Measurements from ENCODE around the gene HNRNPUL1. TPM values are rescaled to one million over a fixed set of nuclear protein-coding genes. Genes with fewer than 3 reads are reported as not detected.

HNRNPUL1 gene
- total RNA-seq, 1 experiment from 2014 or later, result 315 TPM

DNA sequence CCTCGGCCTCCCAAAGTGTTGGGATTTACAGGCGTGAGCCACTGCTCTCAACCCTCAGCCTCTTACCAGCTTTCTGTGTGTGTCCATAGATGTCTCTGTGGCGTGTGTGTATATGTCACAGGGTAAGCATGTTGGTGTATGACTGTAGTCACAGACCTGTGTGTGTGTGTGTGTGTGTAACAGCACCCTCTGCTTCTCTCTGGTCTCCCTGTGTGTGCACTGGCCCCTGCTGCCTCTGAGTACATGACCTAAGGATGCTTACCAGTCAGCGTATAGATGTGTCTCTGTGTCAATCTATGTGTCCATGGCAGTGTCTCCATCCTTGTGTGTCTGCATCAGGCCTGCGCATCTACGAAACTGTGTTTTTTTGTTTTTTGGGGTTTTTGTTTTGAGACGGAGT is 39.5 kb upstream of the HNRNPUL1 start:
- Mint-ChIP-seq H3K36me3 (ENCODE audit: insufficient read depth in 1 of 3, low read depth in 3 of 3) (peaks cover 12 to 23% (median 15%) of the 10 kb centered on the region in 3 experiments), H3K4me3 (no peak overlapping the region), H3K4me1 (peaks cover 47 to 52% of the 10 kb centered on the region in 2 experiments), H3K27me3 (ENCODE audit: low read depth) (peaks cover 6% of the 10 kb centered on the region), H3K9me3 (no peaks in the 10 kb centered on the region; a peak in 2 of 5 replicates), H3K27ac (peak overlapping the region; percentile 37 to 75 (median 41); a peak in 3 of 7 replicates)
- peaks cover 9% of the 10 kb centered on the region for H3K23me2 ChIP-seq (ENCODE audit: insufficient read length, low read depth, low read length, poor library complexity, severe bottlenecking)
- H3K9ac ChIP-seq (ENCODE audit: extremely low read depth, insufficient read length, low read length), result no peak overlapping the region
- H3K4me1 ChIP-seq (ENCODE audit: insufficient read depth, low read length), result peaks cover 5% of the 10 kb centered on the region; the same call in 1 of the 2 replicates
- H2BK12ac ChIP-seq (ENCODE audit: insufficient read length, low read depth, low read length), result no peak overlapping the region
- no peak overlapping the region for H4K5ac ChIP-seq (ENCODE audit: insufficient read length, low read depth, low read length)
- no peak for DNase-seq
- no peaks in the 10 kb centered on the region for H3K79me1 ChIP-seq (ENCODE audit: insufficient read depth, low read depth, low read length, poor library complexity, severe bottlenecking)
- H3K27me3 ChIP-seq (ENCODE audit: insufficient read depth, low read length), result no peaks in the 10 kb centered on the region
- TF ChIP-seq, protein P1, sequence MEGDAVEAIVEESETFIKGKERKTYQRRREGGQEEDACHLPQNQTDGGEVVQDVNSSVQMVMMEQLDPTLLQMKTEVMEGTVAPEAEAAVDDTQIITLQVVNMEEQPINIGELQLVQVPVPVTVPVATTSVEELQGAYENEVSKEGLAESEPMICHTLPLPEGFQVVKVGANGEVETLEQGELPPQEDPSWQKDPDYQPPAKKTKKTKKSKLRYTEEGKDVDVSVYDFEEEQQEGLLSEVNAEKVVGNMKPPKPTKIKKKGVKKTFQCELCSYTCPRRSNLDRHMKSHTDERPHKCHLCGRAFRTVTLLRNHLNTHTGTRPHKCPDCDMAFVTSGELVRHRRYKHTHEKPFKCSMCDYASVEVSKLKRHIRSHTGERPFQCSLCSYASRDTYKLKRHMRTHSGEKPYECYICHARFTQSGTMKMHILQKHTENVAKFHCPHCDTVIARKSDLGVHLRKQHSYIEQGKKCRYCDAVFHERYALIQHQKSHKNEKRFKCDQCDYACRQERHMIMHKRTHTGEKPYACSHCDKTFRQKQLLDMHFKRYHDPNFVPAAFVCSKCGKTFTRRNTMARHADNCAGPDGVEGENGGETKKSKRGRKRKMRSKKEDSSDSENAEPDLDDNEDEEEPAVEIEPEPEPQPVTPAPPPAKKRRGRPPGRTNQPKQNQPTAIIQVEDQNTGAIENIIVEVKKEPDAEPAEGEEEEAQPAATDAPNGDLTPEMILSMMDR (conservative IDR thresholded peaks at IDR 0.05), result no peak
- no peaks in the 10 kb centered on the region for H4K20me1 ChIP-seq (ENCODE audit: control insufficient read depth, insufficient read depth, insufficient read length)
- no peak overlapping the region for H3K4me2 ChIP-seq (ENCODE audit: insufficient read depth, insufficient read length, low read length)
- no peak overlapping the region for H4K91ac ChIP-seq (ENCODE audit: insufficient read length, low read depth, low read length)
- H2BK15ac ChIP-seq (ENCODE audit: low read depth, low read length), result no peak overlapping the region
- no CpG with 5 or more reads among the region's 7 CpGs for WGBS (ENCODE audit: extremely low coverage, insufficient read length, low lambda C conversion rate)
- no peak overlapping the region for H3K18ac ChIP-seq (ENCODE audit: insufficient read length, low read depth, low read length)
- no peak overlapping the region for H3K27ac ChIP-seq (ENCODE audit: insufficient read length, low read depth, low read length)
- H2BK120ac ChIP-seq (ENCODE audit: low read depth, low read length, poor library complexity, severe bottlenecking), result no peak overlapping the region
- no peak overlapping the region for H2AFZ ChIP-seq (ENCODE audit: low read length)
- H3K4ac ChIP-seq (ENCODE audit: low read depth, low read length), result no peak overlapping the region
- H3T11ph ChIP-seq (ENCODE audit: low read length), result no peak overlapping the region
- H3K79me2 ChIP-seq (ENCODE audit: insufficient read depth, low read length), result no peaks in the 10 kb centered on the region; the same call in 1 of the 2 replicates
- H3K9me3 ChIP-seq (ENCODE audit: control insufficient read depth, low read depth, low read length), result no peaks in the 10 kb centered on the region
- H4K8ac ChIP-seq (replicated peaks; ENCODE audit: insufficient read length, low read depth, low read length), result no peak overlapping the region
- H3K14ac ChIP-seq (ENCODE audit: insufficient read depth, low read length), result no peak overlapping the region
- H3K23ac ChIP-seq (ENCODE audit: insufficient read length, low read depth, low read length), result no peak overlapping the region
- no peak overlapping the region for H2BK5ac ChIP-seq (ENCODE audit: insufficient read length, low read length)
- H3K56ac ChIP-seq (ENCODE audit: insufficient read length, low read depth, low read length), result no peak overlapping the region
- H2BK20ac ChIP-seq (ENCODE audit: low read depth, low read length, poor library complexity, severe bottlenecking), result no peak overlapping the region
- H2AK5ac ChIP-seq (ENCODE audit: insufficient read length, low read length), result no peak overlapping the region

Measured in H9 (cell line).